ENCODE measurements around the gene DNPEP.

The DNPEP gene

DNA sequence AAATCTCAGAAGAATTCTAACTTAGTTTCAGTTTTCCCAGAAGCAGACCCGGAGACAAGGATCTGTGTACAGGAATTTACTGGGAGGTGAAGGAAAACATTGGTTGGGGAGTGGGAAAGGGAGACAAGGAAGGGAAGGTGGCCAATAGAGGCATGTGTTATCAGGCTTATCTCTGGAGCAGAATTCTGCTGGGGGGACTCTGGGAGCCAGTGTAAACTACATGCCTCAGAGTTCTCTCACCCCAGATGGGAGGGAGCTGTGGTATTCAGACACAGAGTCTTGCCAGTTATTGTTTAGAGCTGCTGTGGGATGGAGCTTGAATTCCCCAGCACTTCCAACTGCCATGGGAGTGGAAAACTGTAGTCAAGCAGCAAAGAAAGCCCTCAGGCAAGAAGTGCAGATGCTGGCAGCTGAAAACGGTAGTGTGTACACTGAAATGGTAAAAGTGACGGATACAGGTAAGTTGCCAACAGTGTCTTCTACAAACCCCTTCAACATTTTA is 19.0 kb downstream of the DNPEP start:
- peak in 2 of 58 donors; percentile 4 to 12 for DNase-seq

DNA sequence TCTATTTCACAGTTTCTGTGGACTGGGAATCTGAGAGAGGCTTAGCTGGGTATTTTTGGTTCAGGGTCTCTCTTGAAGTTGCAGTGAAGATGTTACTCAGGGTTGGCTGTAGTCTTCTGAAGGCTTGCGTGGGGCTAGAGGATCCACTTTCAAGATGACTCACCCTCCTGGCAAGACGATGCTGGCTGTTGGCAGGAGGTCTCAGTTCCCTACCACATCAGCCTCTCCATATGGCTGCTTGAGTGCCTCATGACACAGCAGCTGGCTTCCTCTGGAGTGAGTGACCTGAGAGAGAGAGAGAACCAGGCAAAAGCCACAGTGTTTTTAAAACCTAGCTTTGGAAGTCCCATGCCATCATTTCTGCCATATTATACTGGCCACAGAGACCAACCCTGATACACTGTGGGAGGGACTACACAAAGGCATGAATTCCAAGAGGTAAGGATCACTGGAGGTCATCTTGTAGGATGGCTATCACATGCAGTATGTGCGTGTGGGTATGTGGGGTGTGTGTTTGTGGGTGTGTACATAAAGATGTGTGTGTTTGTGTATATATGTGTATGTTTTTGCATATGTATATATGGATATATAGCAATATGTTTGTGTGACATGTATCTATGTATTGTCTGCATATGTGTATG is 25.1 kb downstream of the DNPEP start:
- peak in 31 of 58 donors; percentile 2 to 77 (median 32) for DNase-seq

DNA sequence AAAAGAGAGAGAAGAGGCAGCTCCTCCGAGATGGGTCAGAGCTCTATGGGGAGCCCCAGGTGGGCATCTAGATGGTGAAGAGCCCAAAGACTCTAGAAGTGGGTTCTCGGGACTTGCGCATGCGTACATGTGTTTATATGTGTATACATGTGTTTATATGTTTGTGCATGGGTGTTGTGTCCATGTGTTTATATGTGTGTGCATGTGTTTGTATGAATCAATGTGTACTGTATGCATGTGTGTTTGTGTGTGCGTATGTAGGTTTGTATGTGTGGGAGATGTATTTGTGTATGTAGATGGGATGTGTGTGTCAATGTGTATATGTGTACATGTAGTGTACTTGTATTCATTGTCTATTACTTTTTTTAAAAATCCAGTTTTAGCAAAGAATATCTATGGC is 25.6 kb downstream of the DNPEP start:
- DNase-seq: no peak

DNA sequence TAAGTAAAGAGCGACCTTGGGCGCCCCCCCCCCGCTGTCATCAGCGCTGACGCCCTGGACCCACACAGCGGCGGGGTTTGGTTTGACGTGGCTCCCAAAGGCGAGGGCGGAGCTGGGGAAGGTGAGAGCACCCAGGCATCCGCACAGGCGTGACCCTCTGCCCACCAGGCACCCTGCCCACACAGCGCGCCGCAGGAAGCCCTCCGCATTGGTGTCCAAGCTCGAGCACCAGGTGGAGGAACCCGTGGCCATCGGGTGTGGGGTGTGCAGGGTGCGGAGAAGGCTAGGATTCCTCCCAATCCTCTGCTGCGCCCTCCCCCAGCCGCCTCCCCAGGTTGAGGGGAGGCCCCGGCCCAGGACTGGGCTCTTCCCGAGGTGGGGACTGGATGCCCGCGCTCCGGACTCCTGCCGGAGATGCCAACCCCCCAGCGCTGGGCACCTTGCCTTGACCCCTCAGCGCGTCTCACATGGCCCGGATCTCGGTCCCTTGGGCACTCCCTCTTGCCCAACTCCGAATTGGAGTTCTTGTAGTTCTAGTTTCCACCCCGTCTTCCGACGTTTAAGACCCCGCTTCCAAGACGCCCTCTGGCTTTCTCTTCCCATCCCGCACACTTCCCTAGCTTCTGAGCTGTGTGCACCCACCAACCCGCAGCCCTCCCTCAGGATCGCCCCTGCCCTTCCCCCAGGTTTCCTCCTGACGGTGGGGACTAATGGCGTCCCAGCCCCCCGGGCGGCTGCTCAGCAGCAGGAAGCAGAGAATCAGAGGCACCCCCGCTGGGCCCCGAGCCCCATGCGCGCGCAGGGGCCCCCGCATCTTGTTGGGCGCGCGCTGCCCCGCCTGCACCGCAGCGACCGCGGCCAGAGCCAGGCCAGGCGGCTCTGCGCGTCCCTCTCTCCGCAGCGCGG is 29.3 kb downstream of the DNPEP start:
- peak in 1 of 58 donors; percentile 3 for DNase-seq

DNA sequence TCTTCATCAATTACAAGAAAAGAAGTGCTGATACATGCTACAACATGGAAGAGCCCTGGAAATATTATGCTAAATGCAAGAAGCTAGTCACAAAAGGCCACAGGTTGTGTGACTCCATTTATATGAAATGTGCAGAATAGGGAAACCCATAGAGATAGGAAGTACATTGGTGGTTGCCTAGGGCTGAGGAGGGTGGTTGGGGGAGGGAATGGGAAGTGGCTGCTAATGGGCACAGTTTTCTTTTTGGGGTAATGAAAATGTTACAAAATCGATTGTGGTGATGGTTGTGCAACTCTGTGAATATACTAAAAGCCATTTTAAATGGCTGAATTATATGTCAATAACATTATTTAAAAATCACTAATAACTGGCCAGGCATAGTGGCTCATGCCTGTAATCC is 30.9 kb downstream of the DNPEP start:
- DNase-seq: no peak

DNA sequence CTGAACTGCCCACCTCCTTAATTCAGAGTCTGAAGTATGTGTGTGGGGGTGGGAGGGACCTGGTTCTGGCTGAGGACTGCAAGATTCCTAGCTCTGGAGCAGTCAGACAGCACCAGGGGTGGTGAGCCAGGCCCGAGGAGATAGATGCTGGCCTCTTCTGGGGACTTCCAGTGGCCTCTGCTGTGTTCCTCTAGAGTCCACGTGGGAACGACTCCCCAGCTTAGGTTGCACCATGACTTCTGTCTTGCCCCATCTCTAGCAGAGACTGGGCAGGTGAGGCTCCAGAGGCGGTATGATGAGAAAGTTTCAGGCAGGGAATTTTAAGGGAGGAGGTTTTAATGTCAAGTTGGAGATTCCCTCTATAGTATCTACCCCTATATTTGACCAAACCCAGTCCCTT is 33.1 kb downstream of the DNPEP start:
- no peak for DNase-seq

DNA sequence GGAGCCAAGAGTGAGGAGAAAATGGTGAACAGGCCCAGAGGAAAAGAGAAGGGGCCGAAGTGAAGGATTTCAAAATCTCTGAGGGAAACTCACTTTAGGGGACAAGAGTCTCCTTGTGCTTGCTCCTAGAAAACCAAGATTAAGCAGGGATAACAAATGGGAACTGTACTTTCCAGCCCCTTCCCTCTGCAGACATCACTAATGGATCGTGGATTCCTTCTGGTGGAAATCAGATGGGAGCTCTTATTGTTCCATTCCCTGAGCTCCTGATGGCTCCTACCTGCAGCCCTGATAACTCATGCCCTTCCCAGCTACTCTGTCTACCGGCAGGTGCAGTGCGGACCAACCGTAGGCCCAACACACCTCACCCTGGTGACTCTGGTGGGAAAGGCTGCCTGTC is 34.6 kb downstream of the DNPEP start:
- no peak for DNase-seq

DNA sequence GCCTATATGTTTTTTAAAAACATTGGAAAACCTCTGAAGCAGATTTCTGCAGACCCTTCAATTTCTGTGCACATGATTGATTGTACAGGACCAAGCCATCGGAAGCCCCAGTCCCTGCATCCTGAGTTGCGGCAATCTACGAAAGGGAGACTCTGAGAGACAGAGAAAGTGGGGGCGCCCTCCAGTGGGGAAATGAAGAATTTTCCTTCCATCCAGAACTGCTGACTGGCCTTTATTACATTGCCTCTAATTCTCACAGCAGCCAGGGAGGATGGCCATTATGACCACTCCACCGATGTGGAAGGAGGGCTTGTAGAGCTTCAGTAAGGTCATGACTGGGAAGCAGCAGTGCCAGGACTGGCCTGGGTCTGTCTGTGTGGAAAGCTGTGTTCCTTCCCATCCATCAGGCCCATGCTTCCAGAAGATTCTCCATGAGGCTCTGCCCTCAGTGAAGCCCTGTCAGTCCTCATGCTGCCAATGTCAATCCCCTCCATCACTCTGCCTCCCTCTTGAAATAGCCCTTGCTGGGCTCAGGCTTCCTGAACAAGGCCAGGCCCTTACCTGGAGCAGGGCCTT is 35.2 kb downstream of the DNPEP start:
- DNase-seq: peak in 51 of 58 donors; percentile 7 to 82 (median 28)

DNA sequence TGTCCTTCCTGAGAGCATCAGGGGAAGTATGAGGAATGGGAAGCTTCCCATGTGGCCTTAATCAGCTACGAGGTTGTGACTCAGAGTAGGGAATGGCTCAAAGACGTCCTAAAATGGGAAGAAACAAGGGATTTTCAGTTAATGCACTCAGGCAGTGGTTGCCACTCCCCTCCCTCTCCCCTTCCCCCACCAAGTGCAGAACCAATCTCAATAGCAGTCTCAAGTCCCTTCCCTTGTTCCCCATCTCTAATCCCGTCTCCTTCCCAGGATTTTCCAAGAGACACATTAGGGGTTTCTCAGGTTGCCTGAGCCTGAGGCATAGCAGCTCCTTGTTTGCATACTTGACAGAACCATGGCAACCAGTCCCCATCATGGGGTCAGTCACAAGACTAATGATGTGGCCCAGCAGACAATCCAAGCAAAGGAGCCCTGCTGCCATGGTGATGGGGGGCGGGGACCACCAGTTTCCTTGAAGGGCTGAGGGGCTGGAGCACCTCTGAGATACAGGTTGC is 36.9 kb downstream of the DNPEP start:
- no peak for DNase-seq

DNA sequence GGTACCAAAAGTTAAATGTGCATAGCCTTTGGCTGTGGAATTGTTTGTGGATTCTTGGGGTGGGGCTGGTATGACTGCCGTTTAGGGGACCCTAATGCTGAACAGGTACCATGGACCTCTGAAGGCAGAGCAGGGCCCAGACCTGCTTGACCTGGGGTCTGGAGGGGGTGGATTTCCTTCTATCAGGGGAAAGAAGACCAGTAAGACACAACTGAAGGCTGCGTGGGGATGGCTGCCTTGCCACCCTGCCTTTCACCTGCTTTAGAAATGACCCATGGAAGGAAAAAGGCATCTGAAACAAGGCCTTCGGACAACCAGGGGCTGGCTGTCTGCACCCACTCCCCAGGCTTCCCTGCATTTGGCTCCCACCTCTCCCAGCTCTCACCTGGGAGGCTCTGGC is 37.5 kb downstream of the DNPEP start:
- DNase-seq: no peak

DNA sequence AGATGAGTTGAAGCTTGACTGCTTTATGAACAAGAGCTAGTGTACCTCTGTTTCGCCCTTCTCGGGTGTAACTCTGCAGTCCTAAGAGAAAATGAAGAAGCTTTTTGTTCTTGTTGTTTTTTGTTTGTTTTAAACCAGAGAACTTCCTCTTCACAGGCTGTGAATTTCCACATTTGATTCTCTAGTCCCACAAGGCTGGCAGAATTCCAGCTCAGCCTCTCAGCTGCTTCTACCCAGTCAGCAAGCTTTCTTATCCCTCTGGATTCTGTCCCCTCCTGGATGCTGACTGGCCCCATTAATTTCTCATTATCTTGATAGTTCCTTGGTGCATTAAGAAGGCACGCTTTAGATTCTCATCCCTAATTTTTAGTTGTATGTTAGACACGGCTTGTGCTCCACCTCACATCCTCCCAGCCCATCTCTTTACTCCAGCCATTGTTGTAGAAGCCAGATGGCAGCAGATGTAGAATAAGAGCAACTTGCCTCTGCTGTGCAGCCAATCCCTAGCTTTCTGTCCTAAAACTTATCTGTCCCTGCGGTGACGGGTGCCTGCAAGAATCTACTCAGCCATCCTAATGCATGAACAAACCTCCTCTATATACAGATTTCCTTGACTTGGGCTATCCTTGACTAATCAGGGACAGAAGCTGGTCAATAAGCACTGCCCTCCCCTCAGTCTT is 42.8 kb downstream of the DNPEP start:
- peak in 42 of 58 donors; percentile 6 to 66 (median 22) for DNase-seq

DNA sequence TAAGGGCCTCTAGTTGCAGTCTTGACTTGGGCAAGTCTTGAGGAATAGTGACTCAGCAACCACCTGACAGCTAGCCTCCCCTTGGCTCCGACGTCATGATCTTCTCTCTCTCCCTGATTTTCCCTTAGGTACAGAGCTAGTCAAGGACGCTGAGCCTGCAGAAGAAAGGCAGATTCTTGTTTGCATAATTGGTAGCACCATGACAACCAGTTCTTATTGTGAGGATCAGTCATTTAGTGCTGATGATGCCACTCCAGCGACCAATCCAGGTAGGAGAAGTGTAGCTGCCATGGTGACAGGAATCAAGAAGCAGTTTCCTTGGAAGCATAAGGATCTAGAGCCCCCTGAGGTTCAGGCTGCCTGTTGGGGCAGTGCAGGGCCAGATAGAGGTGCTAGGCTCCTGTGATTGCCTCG is 52.3 kb downstream of the DNPEP start:
- DNase-seq: peak in 1 of 58 donors; percentile 21

DNA sequence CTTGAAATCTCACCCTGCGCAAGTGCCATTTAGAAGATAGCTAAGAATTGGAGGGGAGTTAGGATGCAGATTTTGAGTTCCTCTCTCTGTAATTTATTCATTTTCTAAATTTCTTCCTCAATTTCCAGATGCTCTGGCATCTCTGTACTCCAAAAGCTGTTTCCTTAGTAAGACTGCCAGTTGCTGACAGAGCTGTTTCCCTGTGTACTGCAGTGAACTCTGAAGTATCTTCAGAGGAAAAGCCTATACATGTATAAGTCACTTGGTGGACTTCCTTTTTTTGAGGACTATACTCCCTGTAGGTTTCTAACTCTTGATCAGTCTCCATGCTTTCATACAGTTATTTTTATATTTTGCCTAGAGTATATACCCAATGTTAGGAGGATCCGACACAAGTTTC is 53.6 kb downstream of the DNPEP start:
- no peak for DNase-seq

DNA sequence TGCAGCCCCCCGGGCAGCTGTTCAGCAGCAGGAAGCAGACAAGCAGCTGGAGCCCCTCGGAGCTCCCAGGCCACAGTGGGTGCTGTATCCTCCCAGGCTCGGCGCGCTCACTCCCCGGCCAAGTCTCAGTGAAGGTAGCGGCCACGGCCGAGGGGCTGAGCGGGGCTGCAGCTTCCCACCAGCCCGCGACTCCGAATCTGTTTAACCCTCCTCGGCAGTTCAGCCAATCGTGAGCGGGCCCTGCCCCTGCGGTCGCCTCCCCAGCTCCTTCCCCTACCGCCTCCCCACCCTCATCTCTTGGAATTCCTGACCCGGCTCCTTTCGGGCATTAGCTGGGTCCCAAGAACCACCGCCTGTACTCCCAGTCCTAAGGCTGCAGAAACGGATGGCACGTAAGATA is 55.2 kb downstream of the DNPEP start, which contains the start of gene RESP18:
Gene RESP18, minus strand, starts transcription at position 203 of the 400 bp plus-strand sequence.
- DNase-seq: no peak

DNA sequence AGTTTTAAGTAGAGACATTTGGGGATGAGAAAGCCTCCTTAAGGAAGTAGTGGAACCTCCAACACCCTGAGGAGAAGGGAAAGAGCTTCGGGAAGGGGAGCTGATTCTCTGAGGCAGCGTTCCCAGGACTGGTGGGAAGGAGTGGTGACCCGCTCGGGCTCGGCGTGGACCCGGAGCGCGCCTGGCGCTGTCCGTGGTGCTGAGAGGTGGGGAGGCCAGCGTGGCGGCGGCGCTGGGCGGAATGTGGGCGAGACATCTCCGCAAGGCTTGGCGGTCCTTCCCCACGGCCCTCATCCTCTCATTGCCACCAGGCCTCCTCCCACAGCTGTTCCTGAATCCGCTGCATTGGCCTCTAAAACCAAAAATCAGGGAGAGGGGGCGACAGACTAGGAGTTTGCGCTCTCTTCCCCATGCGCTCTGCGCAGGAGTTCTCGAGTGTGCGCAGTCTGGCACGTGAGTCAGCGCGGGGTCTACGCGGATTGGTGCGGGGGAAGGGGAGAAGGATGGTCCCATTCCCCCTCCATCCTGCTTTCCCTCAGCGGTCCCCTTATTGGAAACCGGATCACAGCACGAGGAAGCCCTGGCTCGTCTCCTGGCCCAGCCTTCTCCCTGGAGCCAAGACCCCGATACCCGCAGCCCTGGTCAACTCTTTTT is 56.0 kb downstream of the DNPEP start:
- DNase-seq: peak in 13 of 58 donors; percentile 2 to 39 (median 11)

DNA sequence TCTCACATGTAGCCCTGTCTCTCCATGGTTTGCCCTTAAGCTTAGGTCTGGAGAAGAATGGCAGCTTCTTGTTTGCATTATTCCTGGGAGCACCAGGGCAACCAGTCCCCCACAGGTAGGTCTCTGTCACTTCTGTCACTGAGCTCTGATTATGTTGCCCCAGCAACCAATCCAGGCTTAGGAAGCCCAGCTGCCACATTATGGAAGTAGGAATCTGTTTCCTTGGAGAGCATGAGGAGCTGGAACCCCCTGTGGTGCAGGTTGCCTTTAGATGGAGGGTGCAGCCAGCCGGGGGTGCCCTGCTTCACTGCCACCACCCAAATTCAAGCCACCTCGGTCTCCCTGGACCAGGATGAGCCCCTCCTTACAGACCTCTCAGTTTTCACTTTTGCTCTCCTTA is 60.0 kb downstream of the DNPEP start:
- DNase-seq: no peak

DNA sequence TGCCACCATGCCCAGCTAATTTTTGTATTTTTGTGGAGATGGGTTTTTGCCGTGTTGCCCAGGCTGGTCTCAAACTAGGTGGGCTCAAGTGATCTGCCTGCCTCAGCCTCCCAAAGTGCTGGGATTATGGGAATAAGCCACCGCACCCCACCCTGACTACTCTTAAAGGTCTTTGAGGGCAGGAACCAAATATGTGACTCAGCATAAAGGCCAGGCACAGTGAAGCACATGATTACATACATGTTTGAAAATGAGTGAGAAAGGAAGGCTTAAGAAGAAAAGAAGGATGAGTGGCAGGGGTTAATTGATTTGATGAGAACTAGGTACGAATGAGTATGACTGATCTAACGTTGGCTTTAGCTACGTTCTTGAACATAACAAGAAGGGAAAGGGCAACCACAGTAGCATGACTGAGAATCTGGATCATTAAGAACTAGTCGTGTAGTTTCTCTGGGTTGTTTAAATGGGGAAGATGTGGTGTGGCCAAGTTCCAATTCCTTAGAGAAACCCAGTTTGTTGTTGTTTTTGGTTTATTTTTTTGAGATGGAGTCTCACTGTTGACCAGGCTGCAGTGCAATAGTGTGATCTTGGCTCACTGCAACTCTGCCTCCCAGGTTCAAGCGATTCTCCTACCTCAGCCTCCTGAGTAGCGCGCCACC is 61.9 kb downstream of the DNPEP start:
- DNase-seq: no peak

DNA sequence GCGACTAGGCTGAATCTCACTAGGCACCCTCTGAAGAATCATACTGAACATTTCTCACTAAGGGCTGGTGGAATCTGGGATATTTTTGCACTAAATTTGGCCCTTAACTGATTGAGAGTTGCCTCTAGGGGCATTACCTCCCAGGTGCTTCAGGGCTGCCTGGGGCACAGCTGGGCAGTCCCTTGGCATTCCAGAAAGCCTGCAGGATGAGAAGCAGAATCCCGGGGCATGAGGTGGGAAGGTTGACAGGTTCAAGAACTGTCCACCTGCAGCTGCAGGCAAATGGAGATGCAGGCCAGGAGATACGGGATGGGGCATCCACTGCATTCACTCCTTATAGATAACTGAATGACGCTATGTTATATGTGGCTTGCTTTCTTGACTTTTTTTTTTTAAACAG is 62.6 kb downstream of the DNPEP start:
- DNase-seq: no peak

DNA sequence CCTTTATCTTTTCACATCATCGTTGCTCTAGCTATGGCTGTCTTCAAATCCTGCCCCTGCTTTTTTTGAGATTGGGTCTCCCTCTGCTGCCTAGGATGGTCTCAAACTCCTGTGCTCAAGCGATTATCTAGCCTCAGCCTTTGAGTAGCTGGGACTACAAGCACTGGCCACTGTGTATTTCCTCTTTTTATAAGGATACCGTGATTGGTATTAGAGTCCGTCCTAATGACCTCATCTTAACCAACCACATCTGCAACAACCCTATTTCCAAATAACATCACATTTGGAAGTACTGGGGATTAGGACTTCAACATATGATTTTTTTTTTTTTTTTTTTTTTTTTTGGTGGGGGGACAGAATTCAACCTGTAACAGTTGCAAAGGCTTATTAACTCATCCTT is 64.3 kb downstream of the DNPEP start:
- DNase-seq: no peak

Data from anterior cingulate cortex (tissue), 58 donors.